Neural cell (in vitro differentiated cells): ENCODE results near the gene KIF1B. TPM values are rescaled to one million over a fixed set of nuclear protein-coding genes. Genes with fewer than 3 reads are reported as not detected.
"Not testable (repeated sequence)": the region's sequence is repeated elsewhere in the genome, so short reads cannot be mapped to it uniquely, and the experiment has no call there.

Experiments
- H2AFZ ChIP-seq: fragments of 200-600, 300-800 bp; sonication (generic), shearing (Covaris generic); 2 replicates; pipeline ENCODE4 v1.6.0; 2014; ENCODE audit warnings: low read depth, mild to moderate bottlenecking, antibody characterized with exemption, low read length, moderate library complexity
- H3F3A ChIP-seq: fragments of 200-600 bp; shearing (Covaris generic); 2 replicates; pipeline ENCODE4 v1.6.1; 2016; ENCODE audit warnings: mild to moderate bottlenecking, moderate library complexity, mixed read lengths, antibody characterized with exemption, low read length; ENCODE audit not compliant: insufficient read depth, poor library complexity, severe bottlenecking
- H3K27ac ChIP-seq: fragments of 200-600, 300-800 bp; sonication (generic), shearing (Covaris generic); 2 replicates; pipeline ENCODE4 v1.5.1; 2014; ENCODE audit warnings: mild to moderate bottlenecking, low read length, moderate library complexity
- H3K27me3 ChIP-seq: fragments of 300-800, 200-600 bp; sonication (generic), shearing (Covaris generic); 2 replicates; pipeline ENCODE4 v1.6.0; 2014; ENCODE audit warnings: mild to moderate bottlenecking, low read depth, low read length, moderate library complexity; ENCODE audit not compliant: insufficient read depth
- H3K36me3 ChIP-seq: fragments of 300-800, 200-600 bp; sonication (generic), shearing (Covaris generic); 2 replicates; pipeline ENCODE4 v1.5.1; 2014; ENCODE audit warnings: mild to moderate bottlenecking, antibody characterized with exemption, low read length, moderate library complexity; ENCODE audit not compliant: insufficient read depth
- H3K4me2 ChIP-seq: fragments of 300-800, 200-600 bp; sonication (generic), shearing (Covaris generic); 2 replicates; pipeline ENCODE4 v1.6.0; 2014; ENCODE audit warnings: mild to moderate bottlenecking, low read length
- H3K4me3 ChIP-seq: fragments of 300-800, 200-600 bp; sonication (generic), shearing (Covaris generic); 2 replicates; pipeline ENCODE4 v1.5.1; 2014; ENCODE audit warnings: mild to moderate bottlenecking, low read length, moderate library complexity
- H3K79me2 ChIP-seq: fragments of 200-600 bp; shearing (Covaris generic); replicated peaks from 2 replicates; pipeline ENCODE4 v1.6.0; 2014; ENCODE audit warnings: mild to moderate bottlenecking, low read length, moderate library complexity; ENCODE audit not compliant: insufficient read depth
- H3K9ac ChIP-seq: fragments of 300-800, 200-600 bp; sonication (generic), shearing (Covaris generic); 2 replicates; pipeline ENCODE4 v1.6.1; 2016; ENCODE audit warnings: mild to moderate bottlenecking, low read length, mixed read lengths
- H3K9me2 ChIP-seq: fragments of 200-600 bp; shearing (Covaris generic); 2 replicates; pipeline ENCODE4 v1.6.1; 2016; ENCODE audit warnings: mild to moderate bottlenecking, low read length, mixed read lengths; ENCODE audit not compliant: insufficient read depth
- H3K9me3 ChIP-seq: fragments of 200-600, 300-800 bp; sonication (generic), shearing (Covaris generic); 2 replicates; pipeline ENCODE4 v1.6.1; 2016; ENCODE audit warnings: mild to moderate bottlenecking, mixed run types, low read length, moderate library complexity, mixed read lengths
- H4K20me1 ChIP-seq: fragments of 200-600 bp; shearing (Covaris generic); 2 replicates; pipeline ENCODE4 v1.6.1; 2016; ENCODE audit warnings: mild to moderate bottlenecking, mixed run types; ENCODE audit not compliant: insufficient read depth
- CTCF ChIP-seq: fragments of 450-650 bp; IDR thresholded peaks from 2 replicates; pipeline ENCODE4 v1.5.1; 2014; ENCODE audit warnings: antibody characterized with exemption, mild to moderate bottlenecking, moderate library complexity; ENCODE audit not compliant: poor library complexity, severe bottlenecking
- EP300 ChIP-seq: fragments of 450-650 bp; conservative IDR thresholded peaks from 2 replicates; pipeline ENCODE4 v1.6.1; 2014; ENCODE audit warnings: antibody characterized with exemption, mild to moderate bottlenecking, moderate library complexity; ENCODE audit not compliant: poor library complexity, severe bottlenecking
- EZH2 ChIP-seq: fragments of 200-600, 300-800 bp; shearing (Covaris generic), sonication (generic); IDR thresholded peaks from 2 replicates; pipeline ENCODE4 v1.6.1; 2014; ENCODE audit warnings: antibody characterized with exemption, low read length, borderline replicate concordance, mild to moderate bottlenecking; ENCODE audit not compliant: insufficient read depth, poor library complexity, severe bottlenecking
- MXI1 ChIP-seq: fragments of 450-650 bp; conservative IDR thresholded peaks from 2 replicates; pipeline ENCODE4 v1.6.1; 2014; ENCODE audit warnings: antibody characterized with exemption, mild to moderate bottlenecking; ENCODE audit not compliant: poor library complexity, severe bottlenecking
- POLR2AphosphoS5 ChIP-seq: IDR thresholded peaks from 2 replicates; pipeline ENCODE4 v1.6.1; 2012
- RAD21 ChIP-seq: fragments of 450-650 bp; conservative IDR thresholded peaks from 2 replicates; pipeline ENCODE4 v1.6.1; 2014; ENCODE audit warnings: antibody characterized with exemption, mild to moderate bottlenecking, moderate library complexity
- SMC3 ChIP-seq: fragments of 450-650 bp; conservative IDR thresholded peaks from 2 replicates; pipeline ENCODE4 v1.6.1; 2014; ENCODE audit warnings: antibody characterized with exemption, mild to moderate bottlenecking, moderate library complexity; ENCODE audit not compliant: poor library complexity
- TAF1 ChIP-seq: IDR thresholded peaks from 2 replicates; pipeline ENCODE4 v1.6.1; 2012; ENCODE audit warnings: low read depth
- polyA plus RNA-seq: library from polyadenylated mRNA; depleted of rRNA; stranded (reverse); fragments of >200 nt; gene quantifications from 2 replicates; pipeline ENCODE4 v1.2.3, GENCODE V29; 2014
- TF ChIP-seq, protein P1 (sequence below): IDR thresholded peaks from 2 replicates; pipeline ENCODE4 v1.6.1; 2012; ENCODE audit warnings: borderline replicate concordance

KIF1B gene
- polyA plus RNA-seq, 1 donor from 2014 or later: 76.4 TPM

- Histone ChIP-seq H4K20me1 (peaks cover 18% of the 10 kb centered on the region), H3K36me3 (no peaks in the 10 kb centered on the region), H3K4me3 (no peak overlapping the region), H3K27ac (no peak overlapping the region), H3K9ac (no peak overlapping the region), H3K4me2 (no peak overlapping the region), H3K9me2 (no peaks in the 10 kb centered on the region), H3K27me3 (no peaks in the 10 kb centered on the region), H2AFZ (no peak overlapping the region), H3F3A (no peaks in the 10 kb centered on the region), H3K9me3 (no peaks in the 10 kb centered on the region), H3K79me2 (peaks cover 92% of the 10 kb centered on the region)
- TF ChIP-seq POLR2AphosphoS5 (no peak), RAD21 (no peak), MXI1 (no peak), TAF1 (no peak)
These were observed 39.6 kb downstream of the KIF1B start for GRCh38 chr1:10249808-10250457.

- Histone ChIP-seq H3K9me3 (no peaks in the 10 kb centered on the region), H3K79me2 (peaks cover 92% of the 10 kb centered on the region), H3K4me2 (no peak overlapping the region)
These were observed 40.3 kb downstream of the KIF1B start for GRCh38 chr1:10250663-10251062.

GRCh38 chr1:10251325-10252108, 41.1 kb downstream of the KIF1B start:
- Histone ChIP-seq H4K20me1 (peaks cover 15% of the 10 kb centered on the region), H3K79me2 (peaks cover 91% of the 10 kb centered on the region)

More at GRCh38 chr1:10250663-10251062, 40.3 kb downstream of the KIF1B start:
- TF ChIP-seq, protein P1, sequence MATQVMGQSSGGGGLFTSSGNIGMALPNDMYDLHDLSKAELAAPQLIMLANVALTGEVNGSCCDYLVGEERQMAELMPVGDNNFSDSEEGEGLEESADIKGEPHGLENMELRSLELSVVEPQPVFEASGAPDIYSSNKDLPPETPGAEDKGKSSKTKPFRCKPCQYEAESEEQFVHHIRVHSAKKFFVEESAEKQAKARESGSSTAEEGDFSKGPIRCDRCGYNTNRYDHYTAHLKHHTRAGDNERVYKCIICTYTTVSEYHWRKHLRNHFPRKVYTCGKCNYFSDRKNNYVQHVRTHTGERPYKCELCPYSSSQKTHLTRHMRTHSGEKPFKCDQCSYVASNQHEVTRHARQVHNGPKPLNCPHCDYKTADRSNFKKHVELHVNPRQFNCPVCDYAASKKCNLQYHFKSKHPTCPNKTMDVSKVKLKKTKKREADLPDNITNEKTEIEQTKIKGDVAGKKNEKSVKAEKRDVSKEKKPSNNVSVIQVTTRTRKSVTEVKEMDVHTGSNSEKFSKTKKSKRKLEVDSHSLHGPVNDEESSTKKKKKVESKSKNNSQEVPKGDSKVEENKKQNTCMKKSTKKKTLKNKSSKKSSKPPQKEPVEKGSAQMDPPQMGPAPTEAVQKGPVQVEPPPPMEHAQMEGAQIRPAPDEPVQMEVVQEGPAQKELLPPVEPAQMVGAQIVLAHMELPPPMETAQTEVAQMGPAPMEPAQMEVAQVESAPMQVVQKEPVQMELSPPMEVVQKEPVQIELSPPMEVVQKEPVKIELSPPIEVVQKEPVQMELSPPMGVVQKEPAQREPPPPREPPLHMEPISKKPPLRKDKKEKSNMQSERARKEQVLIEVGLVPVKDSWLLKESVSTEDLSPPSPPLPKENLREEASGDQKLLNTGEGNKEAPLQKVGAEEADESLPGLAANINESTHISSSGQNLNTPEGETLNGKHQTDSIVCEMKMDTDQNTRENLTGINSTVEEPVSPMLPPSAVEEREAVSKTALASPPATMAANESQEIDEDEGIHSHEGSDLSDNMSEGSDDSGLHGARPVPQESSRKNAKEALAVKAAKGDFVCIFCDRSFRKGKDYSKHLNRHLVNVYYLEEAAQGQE: no peak
- TF ChIP-seq SMC3: no peak
- TF ChIP-seq POLR2AphosphoS5: no peak
- no peak for TF ChIP-seq EP300
- no peak for TF ChIP-seq EZH2
- TF ChIP-seq CTCF: no peak
- no peak for TF ChIP-seq RAD21
- no peak for TF ChIP-seq MXI1
- Histone ChIP-seq H3K27me3 (no peaks in the 10 kb centered on the region), H4K20me1 (peaks cover 20% of the 10 kb centered on the region), H3K27ac (no peak overlapping the region), H3F3A (no peaks in the 10 kb centered on the region), H3K36me3 (no peaks in the 10 kb centered on the region), H3K9ac (no peak overlapping the region), H3K9me2 (no peaks in the 10 kb centered on the region), H2AFZ (no peak overlapping the region), H3K4me3 (no peak overlapping the region)

More at GRCh38 chr1:10251325-10252108, 41.1 kb downstream of the KIF1B start:
- H3K9me2 ChIP-seq, H3K36me3 ChIP-seq, H2AFZ ChIP-seq, H3K4me2 ChIP-seq, H3K27me3 ChIP-seq, H3F3A ChIP-seq, H3K4me3 ChIP-seq, H3K9ac ChIP-seq, H3K27ac ChIP-seq, H3K9me3 ChIP-seq: not testable (repeated sequence)
